ENCODE measurements around the gene SCN2B. TPM values are rescaled to one million over a fixed set of nuclear protein-coding genes. Genes with fewer than 3 reads are reported as not detected.

The SCN2B gene
- total RNA-seq, 2 donors from 2014 or later, result not detected

GRCh38 chr11:118214210-118214914 lies 37.9 kb upstream of the SCN2B start:
- H3K27ac Mint-ChIP-seq, result peak overlapping the region; percentile 27 to 36
- ATAC-seq (no peak), DNase-seq (ENCODE audit: low spot score) (no peak)
- peaks cover 8 to 32% of the 10 kb centered on the region in 2 donors for H3K27me3 Mint-ChIP-seq
- peak overlapping the region; percentile 30 for H3K4me3 Mint-ChIP-seq
- no peaks in the 10 kb centered on the region for H3K36me3 Mint-ChIP-seq
- H3K4me1 Mint-ChIP-seq (ENCODE audit: low read depth in 2 of 2), result peaks cover 24 to 58% of the 10 kb centered on the region in 2 donors
- H3K9me3 Mint-ChIP-seq, result no peaks in the 10 kb centered on the region

- ATAC-seq, result no peak
- Mint-ChIP-seq H3K27ac (peak overlapping the region; percentile 27 to 36), H3K4me1 (ENCODE audit: low read depth in 2 of 2) (peaks cover 24 to 62% of the 10 kb centered on the region in 2 donors), H3K4me3 (peak overlapping the region; percentile 30), H3K9me3 (no peaks in the 10 kb centered on the region), H3K36me3 (no peaks in the 10 kb centered on the region), H3K27me3 (peaks cover 8 to 33% of the 10 kb centered on the region in 2 donors)
- DNase-seq (ENCODE audit: low spot score), result no peak
Observed at GRCh38 chr11:118213781-118214180, 37.3 kb upstream of the SCN2B start.

- no peak for ATAC-seq
- H3K27ac Mint-ChIP-seq, result peak overlapping the region; percentile 27 to 36
- H3K4me3 Mint-ChIP-seq, result peak overlapping the region; percentile 5
- DNase-seq (ENCODE audit: low spot score), result no peak
- no peaks in the 10 kb centered on the region for H3K36me3 Mint-ChIP-seq
- peaks cover 24 to 61% of the 10 kb centered on the region in 2 donors for H3K4me1 Mint-ChIP-seq (ENCODE audit: low read depth in 2 of 2)
- peaks cover 8 to 32% of the 10 kb centered on the region in 2 donors for H3K27me3 Mint-ChIP-seq
- no peaks in the 10 kb centered on the region for H3K9me3 Mint-ChIP-seq
Observed at GRCh38 chr11:118213201-118213600, 36.8 kb upstream of the SCN2B start.

- no peak for ATAC-seq
- H3K9me3 Mint-ChIP-seq, result no peaks in the 10 kb centered on the region
- no peak for DNase-seq (ENCODE audit: low spot score)
- no peaks in the 10 kb centered on the region for H3K36me3 Mint-ChIP-seq
- peak overlapping the region; percentile 27 to 36 for H3K27ac Mint-ChIP-seq
- peaks cover 24 to 60% of the 10 kb centered on the region in 2 donors for H3K4me1 Mint-ChIP-seq (ENCODE audit: low read depth in 2 of 2)
- peaks cover 8 to 34% of the 10 kb centered on the region in 2 donors for H3K27me3 Mint-ChIP-seq
- H3K4me3 Mint-ChIP-seq, result peak overlapping the region; percentile 5
Observed at GRCh38 chr11:118212781-118213191, 36.3 kb upstream of the SCN2B start.

- H3K27me3 Mint-ChIP-seq, result peaks cover 8 to 35% of the 10 kb centered on the region in 2 donors
- no peaks in the 10 kb centered on the region for H3K9me3 Mint-ChIP-seq
- no peak for DNase-seq (ENCODE audit: low spot score)
- ATAC-seq, result no peak
- peak overlapping the region in 1 of 2 donors; percentile 27 for H3K27ac Mint-ChIP-seq
- no peaks in the 10 kb centered on the region for H3K36me3 Mint-ChIP-seq
- H3K4me3 Mint-ChIP-seq, result no peak overlapping the region
- peaks cover 24 to 57% of the 10 kb centered on the region in 2 donors for H3K4me1 Mint-ChIP-seq (ENCODE audit: low read depth in 2 of 2)
Observed at GRCh38 chr11:118212131-118212725, 35.8 kb upstream of the SCN2B start.

GRCh38 chr11:118211006-118211405 lies 34.6 kb upstream of the SCN2B start:
- Mint-ChIP-seq H3K4me1 (ENCODE audit: low read depth in 2 of 2) (peaks cover 25 to 60% of the 10 kb centered on the region in 2 donors), H3K36me3 (peaks cover 4% of the 10 kb centered on the region), H3K27me3 (peaks cover 8 to 32% of the 10 kb centered on the region in 2 donors), H3K4me3 (no peak overlapping the region), H3K9me3 (peaks cover 2% of the 10 kb centered on the region), H3K27ac (no peak overlapping the region)
- ATAC-seq (no peak), DNase-seq (ENCODE audit: low spot score) (no peak)

GRCh38 chr11:118210323-118210722 lies 33.9 kb upstream of the SCN2B start:
- Mint-ChIP-seq H3K27ac (no peak overlapping the region), H3K36me3 (peaks cover 4% of the 10 kb centered on the region), H3K4me3 (no peak overlapping the region), H3K4me1 (ENCODE audit: low read depth in 2 of 2) (peaks cover 27 to 62% of the 10 kb centered on the region in 2 donors), H3K27me3 (peaks cover 8 to 32% of the 10 kb centered on the region in 2 donors), H3K9me3 (peaks cover 2% of the 10 kb centered on the region)
- no peak for ATAC-seq
- no peak for DNase-seq (ENCODE audit: low spot score)

- ATAC-seq, result no peak
- H3K4me1 Mint-ChIP-seq (ENCODE audit: low read depth in 2 of 2), result peaks cover 19 to 50% of the 10 kb centered on the region in 2 donors
Observed at GRCh38 chr11:118209033-118209432, 32.6 kb upstream of the SCN2B start.

GRCh38 chr11:118207079-118207478 lies 30.6 kb upstream of the SCN2B start:
- Mint-ChIP-seq H3K4me3 (peak overlapping the region; percentile 63), H3K27ac (peak overlapping the region; percentile 75 to 87), H3K9me3 (peaks cover 2% of the 10 kb centered on the region), H3K36me3 (peaks cover 4% of the 10 kb centered on the region), H3K27me3 (peaks cover 0 to 8% of the 10 kb centered on the region in 2 donors), H3K4me1 (ENCODE audit: low read depth in 2 of 2) (peaks cover 13 to 31% of the 10 kb centered on the region in 2 donors)
- ATAC-seq (peak in 1 of 2 donors; percentile 54), DNase-seq (ENCODE audit: low spot score) (no peak)

More at GRCh38 chr11:118209033-118209432, 32.6 kb upstream of the SCN2B start:
- Mint-ChIP-seq H3K4me3 (no peak overlapping the region), H3K27me3 (peaks cover 8 to 24% of the 10 kb centered on the region in 2 donors), H3K9me3 (peaks cover 2% of the 10 kb centered on the region), H3K27ac (peak overlapping the region in 1 of 2 donors; percentile 45), H3K36me3 (peaks cover 4% of the 10 kb centered on the region)
- no peak for DNase-seq (ENCODE audit: low spot score)

GRCh38 chr11:118206391-118207031 lies 30.1 kb upstream of the SCN2B start:
- peaks cover 13 to 31% of the 10 kb centered on the region in 2 donors for H3K4me1 Mint-ChIP-seq (ENCODE audit: low read depth in 2 of 2)
- peaks cover 4% of the 10 kb centered on the region for H3K36me3 Mint-ChIP-seq
- DNase-seq (ENCODE audit: low spot score) (no peak), ATAC-seq (peak in 1 of 2 donors; percentile 49)
- H3K27ac Mint-ChIP-seq, result peak overlapping the region; percentile 75 to 87
- H3K4me3 Mint-ChIP-seq, result peak overlapping the region; percentile 63
- peaks cover 2% of the 10 kb centered on the region for H3K9me3 Mint-ChIP-seq
- H3K27me3 Mint-ChIP-seq, result peaks cover 0 to 8% of the 10 kb centered on the region in 2 donors

GRCh38 chr11:118205606-118206378 lies 29.4 kb upstream of the SCN2B start:
- peaks cover 4% of the 10 kb centered on the region for H3K36me3 Mint-ChIP-seq
- H3K9me3 Mint-ChIP-seq, result peaks cover 2% of the 10 kb centered on the region
- peak overlapping the region; percentile 63 for H3K4me3 Mint-ChIP-seq
- no peak for DNase-seq (ENCODE audit: low spot score)
- ATAC-seq, result no peak
- peaks cover 13 to 31% of the 10 kb centered on the region in 2 donors for H3K4me1 Mint-ChIP-seq (ENCODE audit: low read depth in 2 of 2)
- peak overlapping the region; percentile 75 to 87 for H3K27ac Mint-ChIP-seq
- peaks cover 0 to 8% of the 10 kb centered on the region in 2 donors for H3K27me3 Mint-ChIP-seq

- DNase-seq (ENCODE audit: low spot score) (peak; percentile 69), ATAC-seq (peak; percentile 75 to 79)
- Mint-ChIP-seq H3K27me3 (peaks cover 0 to 3% of the 10 kb centered on the region in 2 donors), H3K4me1 (ENCODE audit: low read depth in 2 of 2) (peaks cover 13 to 28% of the 10 kb centered on the region in 2 donors), H3K4me3 (no peak overlapping the region), H3K9me3 (peaks cover 2% of the 10 kb centered on the region), H3K36me3 (peaks cover 4% of the 10 kb centered on the region), H3K27ac (no peak overlapping the region)
Observed at GRCh38 chr11:118202599-118203422, 26.4 kb upstream of the SCN2B start.

Data from natural killer cell treated with Interleukin-12 subunit alpha and Interleukin-12 subunit beta and Interleukin-15 and Interleukin-18, amount 100 ng/mL, for 72 hours (primary cell).